COLO668 (cell line): ENCODE measurements around the gene DMD.
"Not testable (repeated sequence)": the region's sequence is repeated elsewhere in the genome, so short reads cannot be mapped to it uniquely, and the experiment has no call there.

ENCODE experiments used
- DNase-seq: peaks from one replicate; lab custom pipeline; 2025; ENCODE audit not compliant: unreplicated experiment; lab: John Stamatoyannopoulos, UW

DMD gene

GRCh38 chrX:31470753-31471152 lies 1740.6 kb downstream of the DMD start:
- not testable (repeated sequence) for DNase-seq

- DNase-seq, result no peak
Observed at GRCh38 chrX:31464306-31464915, 1746.9 kb downstream of the DMD start.

- no peak for DNase-seq
Observed at GRCh38 chrX:31461266-31461665, 1750.1 kb downstream of the DMD start.

- no peak for DNase-seq
Observed at GRCh38 chrX:31459361-31459760, 1752.0 kb downstream of the DMD start.

GRCh38 chrX:31449965-31450364 lies 1761.4 kb downstream of the DMD start:
- DNase-seq, result no peak

DNA sequence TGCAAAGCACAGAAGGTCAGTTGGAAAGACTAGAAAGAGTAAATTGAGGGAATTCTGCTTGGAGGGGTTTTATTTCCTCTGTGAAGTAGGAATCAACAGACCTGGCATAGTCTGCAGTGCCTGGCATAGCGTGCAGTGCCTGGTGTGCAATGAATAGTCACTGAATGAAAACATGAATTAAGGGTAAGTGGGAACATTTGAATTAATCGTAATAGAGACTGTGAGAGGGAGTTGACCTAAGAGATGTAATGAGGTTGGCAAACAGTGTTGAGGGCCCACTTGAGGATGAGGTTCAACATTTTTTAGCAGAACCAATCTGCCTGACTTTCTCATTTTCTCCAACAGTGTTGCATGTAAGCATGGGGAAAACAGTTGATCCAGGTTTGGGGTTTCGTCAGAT lies 1762.3 kb downstream of the DMD start:
- DNase-seq, result no peak

- DNase-seq, result no peak
Observed at GRCh38 chrX:31445542-31445941, 1765.8 kb downstream of the DMD start.

DNA sequence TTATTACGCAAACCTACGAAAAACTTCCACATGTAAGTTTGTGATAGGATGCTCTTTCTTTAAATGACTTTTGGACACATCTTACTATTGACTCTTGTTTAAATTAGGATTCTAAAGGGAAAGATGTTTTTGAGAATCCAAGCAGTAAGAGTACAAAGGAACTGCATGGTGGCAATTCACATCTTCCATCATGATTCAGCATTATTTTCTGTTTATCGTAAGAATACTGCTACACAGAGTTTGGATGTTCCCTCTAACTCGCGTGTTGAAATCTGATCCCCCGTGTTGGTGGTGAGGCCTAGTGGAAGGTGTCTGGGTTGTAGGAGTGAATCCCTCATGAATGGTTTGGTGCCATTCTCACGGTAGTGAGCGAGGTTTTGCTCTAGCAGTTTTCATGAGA lies 1767.7 kb downstream of the DMD start:
- DNase-seq, result no peak

- no peak for DNase-seq
Observed at GRCh38 chrX:31440546-31440945, 1770.8 kb downstream of the DMD start.

DNA sequence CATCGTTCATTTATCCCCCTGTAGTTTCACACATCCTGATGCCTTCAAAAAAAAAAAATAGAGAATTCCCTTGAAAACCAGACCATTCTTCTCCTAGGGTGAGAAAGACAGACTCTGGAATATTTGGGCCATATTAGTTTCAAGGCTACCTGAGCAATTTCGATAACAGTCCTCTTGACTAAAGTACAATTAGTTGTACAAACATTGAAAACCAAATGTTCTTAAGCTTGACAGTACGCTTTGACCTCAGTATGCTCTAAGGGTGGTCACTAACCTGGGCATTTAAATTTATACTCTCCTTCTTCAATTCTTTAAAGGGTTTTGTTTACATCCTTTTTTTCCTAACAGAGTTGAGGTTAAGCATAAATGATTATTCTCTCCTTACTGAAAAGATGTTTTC lies 1774.9 kb downstream of the DMD start:
- DNase-seq, result no peak

GRCh38 chrX:31435592-31435991 lies 1775.8 kb downstream of the DMD start:
- no peak for DNase-seq

DNA sequence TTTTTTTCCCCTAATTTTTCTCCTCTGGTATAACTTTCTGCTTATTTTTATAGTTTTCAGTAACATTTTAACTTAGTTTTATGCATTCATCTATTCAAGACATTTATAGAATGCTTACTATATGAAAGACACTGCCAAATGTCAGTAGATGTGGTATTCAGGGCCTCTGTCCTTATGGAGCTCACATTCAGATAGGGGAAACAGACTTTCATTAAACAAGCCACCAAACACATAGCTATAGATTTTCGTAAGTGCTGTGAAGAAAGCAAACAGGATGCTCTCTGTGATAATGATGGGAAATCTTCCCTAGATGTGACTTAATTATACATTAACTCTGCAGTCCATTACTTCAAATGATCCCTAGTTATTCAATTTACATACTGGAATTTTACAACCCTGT lies 1777.5 kb downstream of the DMD start:
- no peak for DNase-seq

GRCh38 chrX:31429915-31430314 lies 1781.4 kb downstream of the DMD start:
- no peak for DNase-seq

- DNase-seq, result no peak
Observed at GRCh38 chrX:31423609-31424189, 1787.7 kb downstream of the DMD start.

GRCh38 chrX:31421441-31421840 lies 1789.9 kb downstream of the DMD start:
- no peak for DNase-seq

DNA sequence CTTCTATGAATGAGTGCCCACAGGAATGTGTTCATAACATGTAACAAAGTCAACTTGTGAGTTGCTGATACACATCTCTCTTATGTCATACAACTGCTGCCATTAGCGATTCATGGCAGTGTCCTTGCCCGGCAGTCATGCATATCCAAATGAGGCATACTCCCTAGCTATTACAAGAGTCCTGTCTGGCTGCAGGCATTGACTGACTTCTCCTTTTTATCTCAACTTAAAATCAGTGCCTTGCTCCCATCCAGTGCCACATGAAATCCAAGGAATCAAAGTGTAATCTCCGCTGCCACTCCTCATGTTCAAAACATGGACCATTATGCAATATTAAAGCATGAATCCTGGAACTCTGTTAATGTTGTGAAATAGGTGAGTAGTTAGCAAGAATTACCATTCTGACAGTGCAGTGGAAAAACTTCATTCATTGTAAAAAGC lies 1790.6 kb downstream of the DMD start:
- no peak for DNase-seq

DNA sequence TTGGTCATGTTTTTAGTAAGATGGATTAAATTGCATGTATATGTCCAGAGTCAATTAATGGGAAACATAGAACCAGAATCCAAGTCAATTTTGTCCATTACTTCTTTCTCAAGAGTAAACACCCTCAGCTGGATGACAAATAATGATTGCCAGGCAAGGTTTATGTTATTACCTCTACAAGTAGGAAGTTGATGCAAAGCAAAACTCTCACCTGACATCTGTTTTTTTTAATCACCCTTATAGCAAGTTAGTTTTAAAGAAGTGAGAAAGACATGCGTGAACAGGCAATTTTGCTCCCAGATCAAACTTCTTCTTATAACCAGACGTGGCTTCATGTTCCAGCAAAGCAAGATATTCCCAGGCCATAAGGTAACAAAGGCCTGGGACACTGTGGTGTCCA lies 1791.0 kb downstream of the DMD start:
- DNase-seq, result no peak

DNA sequence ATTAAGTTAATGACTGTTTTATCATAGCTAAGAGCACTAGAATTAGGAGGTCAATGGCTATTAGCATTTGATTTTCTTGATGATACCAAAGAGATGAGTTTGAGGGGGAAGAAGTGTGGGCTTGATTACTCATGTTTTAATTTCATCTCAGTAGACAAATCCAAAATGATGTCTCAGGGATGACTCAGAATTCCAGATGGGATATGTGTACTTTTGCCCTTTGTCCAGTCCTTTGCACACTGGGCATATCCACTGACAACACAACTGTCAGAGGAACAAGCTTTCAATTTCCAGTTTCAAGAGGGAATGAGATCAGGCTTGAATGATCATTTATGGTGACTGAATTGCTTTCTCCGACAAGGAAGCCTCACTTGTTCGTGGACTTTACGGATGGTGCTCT lies 1814.2 kb downstream of the DMD start:
- DNase-seq, result no peak

- no peak for DNase-seq
Observed at GRCh38 chrX:31392513-31392912, 1818.8 kb downstream of the DMD start.

GRCh38 chrX:31388946-31389345 lies 1822.4 kb downstream of the DMD start:
- DNase-seq, result no peak

GRCh38 chrX:31384471-31384870 lies 1826.9 kb downstream of the DMD start:
- DNase-seq, result no peak

GRCh38 chrX:31383991-31384390 lies 1827.4 kb downstream of the DMD start:
- no peak for DNase-seq

DNA sequence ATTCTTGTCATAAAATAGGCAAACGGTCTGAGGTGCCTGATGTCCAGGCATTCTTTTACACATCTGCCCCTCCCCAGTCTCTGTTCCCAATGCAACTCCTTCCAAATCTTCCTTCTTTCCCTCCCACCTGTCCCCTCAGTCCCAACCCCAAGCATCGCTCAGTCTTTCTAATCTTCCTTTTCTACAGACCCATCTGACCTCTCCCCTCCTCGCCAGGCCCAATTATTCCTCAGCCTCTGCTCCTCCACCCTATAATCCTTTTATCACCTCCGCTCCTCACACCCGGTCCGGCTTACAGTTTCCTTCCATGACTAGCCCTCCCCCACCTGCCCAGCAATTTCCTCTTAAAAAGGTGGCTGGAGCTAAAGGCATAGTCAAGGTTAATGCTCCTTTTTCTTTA lies 1832.4 kb downstream of the DMD start:
- DNase-seq, result not testable (repeated sequence)
